ENCODE data around the gene MOB3A.
"Not testable (repeated sequence)": the region's sequence is repeated elsewhere in the genome, so short reads cannot be mapped to it uniquely, and the experiment has no call there.

MOB3A gene

DNA sequence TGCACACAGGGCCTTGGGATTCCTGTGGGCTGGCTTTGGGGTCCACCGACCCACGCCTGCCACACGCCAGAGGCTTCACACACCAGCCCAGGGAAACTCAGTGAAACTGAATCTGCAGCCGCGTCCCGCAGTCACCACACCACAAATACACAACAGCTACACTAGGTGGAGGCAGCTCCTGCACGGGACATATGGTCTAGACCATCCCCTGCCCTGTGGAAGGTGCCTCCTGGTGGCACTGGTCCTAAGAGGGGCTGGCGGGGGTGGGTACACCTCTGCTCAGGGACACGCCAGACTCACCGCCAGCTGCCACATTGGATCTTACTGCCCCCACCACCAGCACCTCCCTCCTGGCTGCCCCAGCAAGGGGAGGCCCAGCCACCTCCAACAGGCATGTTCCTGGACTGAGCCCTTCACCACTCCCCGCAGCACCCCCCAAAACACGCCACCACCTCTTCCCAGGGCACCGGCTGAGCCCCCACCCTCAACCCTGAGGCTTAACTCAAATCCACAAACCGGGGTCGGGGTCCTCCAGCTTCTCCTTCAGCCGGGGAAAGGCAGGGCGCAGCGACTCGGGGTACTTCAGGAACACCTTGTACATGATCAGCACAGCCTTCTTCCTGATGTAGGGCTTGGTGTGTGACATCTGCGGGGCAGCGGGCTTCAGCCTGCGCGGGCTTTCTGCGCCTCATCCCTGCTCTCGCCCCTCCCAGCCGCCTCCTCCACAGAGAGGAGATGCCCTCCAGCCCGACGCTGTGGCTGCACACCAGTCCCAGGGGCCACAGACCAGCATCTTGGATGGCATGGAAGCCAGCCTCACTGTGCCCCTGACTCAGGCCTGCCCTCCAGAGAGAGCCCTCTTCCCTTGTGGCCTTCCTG is 34.0 kb upstream of the MOB3A start:
- Mint-ChIP-seq H3K27ac (no peak overlapping the region), H3K4me3 (no peak overlapping the region), H3K27me3 (ENCODE audit: low read depth) (no peaks in the 10 kb centered on the region), H3K36me3 (ENCODE audit: low read depth) (peaks cover 7% of the 10 kb centered on the region), H3K9me3 (no peaks in the 10 kb centered on the region), H3K4me1 (ENCODE audit: low read depth) (no peaks in the 10 kb centered on the region)

DNA sequence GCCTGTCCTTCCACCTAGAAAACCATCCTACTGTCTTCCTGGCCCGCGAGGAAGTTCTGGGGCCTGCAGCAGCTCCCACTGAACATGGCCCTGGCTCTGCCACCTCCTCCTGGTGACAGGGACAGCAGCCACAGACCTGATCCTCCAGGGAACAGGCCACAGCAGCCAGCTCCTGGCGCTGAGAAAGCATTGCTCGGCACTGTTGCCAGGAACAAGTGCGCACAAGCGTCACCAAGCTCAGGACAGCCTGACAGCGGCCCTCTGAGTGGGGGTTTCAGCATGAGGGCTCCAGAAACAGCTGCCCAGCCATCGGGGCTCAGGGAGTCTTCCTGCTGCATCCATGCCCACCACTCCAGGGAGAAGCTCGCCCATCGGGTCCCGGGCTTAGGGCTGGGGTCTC is 33.4 kb upstream of the MOB3A start:
- Mint-ChIP-seq H3K27me3 (ENCODE audit: low read depth) (no peaks in the 10 kb centered on the region), H3K4me1 (ENCODE audit: low read depth) (no peaks in the 10 kb centered on the region), H3K27ac (no peak overlapping the region), H3K36me3 (ENCODE audit: low read depth) (peaks cover 7% of the 10 kb centered on the region), H3K4me3 (no peak overlapping the region), H3K9me3 (no peaks in the 10 kb centered on the region)

DNA sequence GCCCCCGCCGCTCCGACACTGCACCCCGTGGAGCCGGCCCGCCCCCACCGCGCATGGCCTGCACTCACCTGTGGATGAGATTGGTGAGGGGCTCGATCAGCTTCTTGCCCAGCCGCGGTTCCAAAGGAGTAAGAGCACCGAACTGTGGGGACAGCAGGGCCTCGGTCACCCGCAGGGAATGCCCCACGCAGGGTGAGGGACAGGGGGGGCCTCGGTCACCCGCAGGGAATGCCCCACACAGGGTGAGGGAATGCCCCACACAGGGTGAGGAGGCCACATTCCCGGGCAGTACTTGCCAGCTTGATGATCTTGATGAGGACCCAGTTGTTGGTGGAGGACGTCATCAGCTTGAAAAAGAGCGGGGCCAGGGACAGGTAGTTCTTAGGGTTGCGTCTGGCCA is 32.9 kb upstream of the MOB3A start:
- no peaks in the 10 kb centered on the region for H3K27me3 Mint-ChIP-seq (ENCODE audit: low read depth)
- peaks cover 7% of the 10 kb centered on the region for H3K36me3 Mint-ChIP-seq (ENCODE audit: low read depth)
- no peak overlapping the region for H3K4me3 Mint-ChIP-seq
- H3K9me3 Mint-ChIP-seq, result no peaks in the 10 kb centered on the region
- H3K27ac Mint-ChIP-seq, result no peak overlapping the region
- H3K4me1 Mint-ChIP-seq (ENCODE audit: low read depth), result no peaks in the 10 kb centered on the region

DNA sequence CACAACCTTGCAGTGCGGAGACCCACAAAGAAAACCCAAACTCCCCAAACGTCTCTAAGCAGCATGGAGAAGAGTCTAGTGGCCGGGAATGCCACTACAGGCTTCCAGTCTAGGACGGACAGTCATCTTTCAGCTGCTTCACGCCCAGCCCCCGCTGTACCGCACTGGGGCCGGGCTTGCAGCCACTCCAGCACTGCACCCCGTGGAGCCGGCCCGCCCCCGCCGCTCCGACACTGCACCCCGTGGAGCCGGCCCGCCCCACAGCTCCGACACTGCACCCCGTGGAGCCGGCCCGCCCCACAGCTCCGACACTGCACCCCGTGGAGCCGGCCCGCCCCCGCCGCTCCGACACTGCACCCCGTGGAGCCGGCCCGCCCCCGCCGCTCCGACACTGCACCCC is 32.1 kb upstream of the MOB3A start:
- not testable (repeated sequence) for H3K9me3 Mint-ChIP-seq; H3K36me3 Mint-ChIP-seq (ENCODE audit: low read depth); H3K4me1 Mint-ChIP-seq (ENCODE audit: low read depth); H3K27me3 Mint-ChIP-seq (ENCODE audit: low read depth); H3K4me3 Mint-ChIP-seq; H3K27ac Mint-ChIP-seq

DNA sequence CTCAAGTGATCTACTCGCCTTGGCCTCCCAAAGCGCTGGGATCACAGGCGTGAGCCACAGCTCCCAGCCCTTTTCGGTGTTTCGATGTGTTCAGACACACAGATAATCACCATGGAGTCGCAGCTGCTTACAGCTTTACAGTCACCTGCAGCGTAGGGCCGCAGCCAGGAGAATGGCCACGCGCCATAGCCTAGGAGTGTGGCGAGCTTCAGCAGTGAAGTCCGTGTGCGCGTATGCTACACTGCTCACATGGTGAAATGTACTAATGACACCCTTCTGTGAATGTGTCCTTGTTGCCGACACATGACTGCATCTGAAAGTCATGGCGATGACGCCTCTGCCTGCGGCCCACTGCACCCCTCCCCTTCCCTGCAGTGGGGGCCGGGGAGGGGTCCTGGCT is 31.6 kb upstream of the MOB3A start:
- Mint-ChIP-seq H3K4me1 (ENCODE audit: low read depth) (no peaks in the 10 kb centered on the region), H3K27ac (no peak overlapping the region), H3K4me3 (no peak overlapping the region), H3K27me3 (ENCODE audit: low read depth) (no peaks in the 10 kb centered on the region), H3K9me3 (no peaks in the 10 kb centered on the region), H3K36me3 (ENCODE audit: low read depth) (peaks cover 4% of the 10 kb centered on the region)

DNA sequence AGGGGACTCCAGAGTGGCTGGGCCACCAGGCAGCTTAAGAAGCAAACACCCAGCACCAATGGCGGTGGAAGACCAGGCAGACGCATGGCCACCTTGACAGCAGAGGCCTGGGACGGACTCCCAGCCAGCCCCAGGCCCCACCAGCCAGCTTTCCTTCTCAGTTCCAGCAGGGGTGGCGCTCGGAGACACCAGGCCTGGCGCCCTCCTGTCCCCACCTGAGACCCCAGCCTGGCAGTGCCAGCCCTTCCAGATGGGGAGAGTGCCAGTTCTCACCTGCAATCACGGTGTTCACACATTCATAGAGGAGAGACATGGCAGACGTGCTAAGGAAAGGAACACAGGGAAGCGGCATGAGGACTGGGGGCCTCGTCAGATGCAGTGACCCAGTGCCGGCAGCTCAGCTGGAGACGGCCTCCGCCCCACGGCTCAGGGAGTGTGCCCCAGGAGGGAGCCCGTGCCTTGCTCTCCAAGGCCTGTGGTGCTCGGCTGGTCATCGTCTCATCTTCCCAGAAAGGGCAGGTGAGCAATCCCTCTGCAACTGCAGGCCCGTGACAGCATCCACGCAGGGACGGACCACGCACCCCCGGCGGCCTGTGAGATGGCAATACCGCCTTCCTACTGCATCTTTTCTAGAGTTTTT is 30.9 kb upstream of the MOB3A start:
- H3K36me3 Mint-ChIP-seq (ENCODE audit: low read depth), result peaks cover 2% of the 10 kb centered on the region
- H3K4me1 Mint-ChIP-seq (ENCODE audit: low read depth), result no peaks in the 10 kb centered on the region
- H3K27ac Mint-ChIP-seq, result no peak overlapping the region
- no peaks in the 10 kb centered on the region for H3K9me3 Mint-ChIP-seq
- H3K27me3 Mint-ChIP-seq (ENCODE audit: low read depth), result no peaks in the 10 kb centered on the region
- H3K4me3 Mint-ChIP-seq, result no peak overlapping the region

DNA sequence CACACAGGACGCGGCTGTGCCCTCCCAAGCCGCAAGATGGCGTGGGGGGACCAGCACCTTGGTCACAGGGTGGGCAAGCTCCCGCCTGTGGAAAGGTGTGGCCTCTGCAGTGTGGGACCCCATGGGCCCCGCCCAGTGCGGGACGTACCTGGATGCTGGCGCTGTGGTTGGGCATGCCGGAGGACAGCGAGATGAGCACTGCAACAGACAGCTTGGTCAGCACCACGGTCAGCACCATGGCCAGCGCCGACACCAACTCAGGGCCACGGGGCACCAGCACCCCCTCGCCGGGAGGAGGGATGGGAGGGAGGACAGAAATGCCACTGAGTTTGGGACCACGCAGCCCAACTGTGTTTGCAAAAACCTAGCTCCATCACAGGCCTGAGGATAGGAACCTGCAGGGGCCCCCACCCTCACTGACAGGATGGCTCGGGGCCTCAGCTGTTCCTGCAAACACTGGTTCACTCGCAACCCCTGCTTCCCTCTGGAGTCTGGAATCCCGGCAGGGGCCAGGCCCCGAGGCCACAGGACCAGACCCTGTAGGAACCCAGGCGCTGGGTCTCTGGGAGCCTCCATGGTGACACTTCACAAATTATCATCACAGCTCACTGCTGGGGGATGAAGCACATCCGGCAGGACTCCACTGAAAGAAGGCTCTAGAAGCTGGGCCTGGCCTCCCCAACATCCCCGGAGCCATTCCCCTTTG is 27.7 kb upstream of the MOB3A start:
- H3K4me1 Mint-ChIP-seq (ENCODE audit: low read depth), result no peaks in the 10 kb centered on the region
- no peaks in the 10 kb centered on the region for H3K27me3 Mint-ChIP-seq (ENCODE audit: low read depth)
- no peak overlapping the region for H3K27ac Mint-ChIP-seq
- no peaks in the 10 kb centered on the region for H3K9me3 Mint-ChIP-seq
- peaks cover 13% of the 10 kb centered on the region for H3K36me3 Mint-ChIP-seq (ENCODE audit: low read depth)
- H3K4me3 Mint-ChIP-seq, result no peak overlapping the region

DNA sequence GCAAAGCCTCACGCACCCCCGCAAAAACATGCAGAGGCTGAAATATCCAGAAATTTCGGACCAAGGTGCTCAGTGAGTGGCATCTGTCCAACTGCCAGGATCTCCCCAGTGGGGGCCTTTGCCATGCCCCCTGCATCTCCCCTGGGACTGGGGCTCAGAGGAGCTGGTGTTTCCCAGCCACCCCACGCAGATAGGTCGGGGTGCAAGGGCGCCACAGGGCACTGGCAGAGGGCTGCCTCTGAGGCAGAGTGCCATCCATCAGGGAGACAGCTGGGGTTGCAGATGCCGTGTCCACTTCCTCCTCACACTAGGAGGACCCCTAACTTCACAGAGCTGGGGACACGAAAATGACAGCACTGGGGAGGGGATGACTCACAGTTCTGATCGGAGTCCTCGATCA is 26.9 kb upstream of the MOB3A start:
- Mint-ChIP-seq H3K27ac (no peak overlapping the region), H3K9me3 (no peaks in the 10 kb centered on the region), H3K4me1 (ENCODE audit: low read depth) (no peaks in the 10 kb centered on the region), H3K27me3 (ENCODE audit: low read depth) (no peaks in the 10 kb centered on the region), H3K4me3 (no peak overlapping the region), H3K36me3 (ENCODE audit: low read depth) (peaks cover 20% of the 10 kb centered on the region)

DNA sequence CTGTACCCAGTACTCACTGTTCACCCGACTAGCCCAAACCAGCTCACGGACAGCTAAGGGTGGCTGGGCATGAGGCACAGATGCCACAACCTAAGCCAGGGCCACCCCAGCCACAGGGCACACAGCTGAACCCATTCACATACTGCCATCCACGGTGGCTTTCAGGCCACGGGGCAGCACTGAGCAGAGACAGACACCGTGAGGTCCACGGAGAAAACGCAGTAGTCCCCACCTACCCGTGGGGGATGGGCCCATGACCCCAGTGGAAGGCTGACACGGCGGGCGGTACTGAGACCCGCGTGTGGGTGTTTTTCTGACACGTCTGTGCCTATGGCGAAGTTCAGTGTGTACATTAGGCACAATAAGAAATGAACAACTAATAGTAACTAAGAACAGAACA is 26.1 kb upstream of the MOB3A start:
- Mint-ChIP-seq H3K4me3 (no peak overlapping the region), H3K36me3 (ENCODE audit: low read depth) (peaks cover 23% of the 10 kb centered on the region), H3K27ac (no peak overlapping the region), H3K9me3 (no peaks in the 10 kb centered on the region), H3K4me1 (ENCODE audit: low read depth) (no peaks in the 10 kb centered on the region), H3K27me3 (ENCODE audit: low read depth) (no peaks in the 10 kb centered on the region)

DNA sequence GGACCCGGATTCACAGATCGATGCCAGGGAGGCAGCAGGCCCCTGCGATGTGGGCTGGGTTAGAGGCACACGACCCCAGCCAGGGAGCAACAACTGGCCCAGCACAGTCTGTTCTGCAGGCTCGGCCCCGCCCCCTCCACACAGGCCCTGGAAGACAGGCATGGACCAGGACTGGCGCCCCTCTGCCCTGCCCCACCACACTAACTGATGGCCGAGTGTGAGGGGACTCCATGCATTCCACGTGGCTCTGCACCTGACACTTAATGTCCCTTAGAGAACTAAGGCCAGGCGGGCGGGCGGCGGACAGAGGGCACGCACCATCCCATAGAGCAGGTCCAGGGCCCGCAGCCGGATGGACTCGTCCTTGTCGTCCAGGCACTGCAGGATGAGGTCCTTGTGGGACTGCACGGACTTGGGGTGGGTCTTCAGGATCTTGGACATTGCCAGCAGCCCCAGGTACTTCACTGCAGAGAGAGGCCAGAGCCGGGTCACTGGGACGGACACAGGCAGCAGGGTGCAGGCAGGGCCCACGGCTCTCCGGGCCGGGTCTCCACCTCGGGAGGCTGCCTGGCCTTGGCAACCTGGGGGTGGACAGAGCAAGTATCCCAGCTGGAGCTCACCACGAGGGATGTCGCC is 25.4 kb upstream of the MOB3A start:
- H3K4me1 Mint-ChIP-seq (ENCODE audit: low read depth), result no peaks in the 10 kb centered on the region
- H3K27ac Mint-ChIP-seq, result no peak overlapping the region
- no peaks in the 10 kb centered on the region for H3K27me3 Mint-ChIP-seq (ENCODE audit: low read depth)
- no peaks in the 10 kb centered on the region for H3K9me3 Mint-ChIP-seq
- H3K36me3 Mint-ChIP-seq (ENCODE audit: low read depth), result peaks cover 23% of the 10 kb centered on the region
- H3K4me3 Mint-ChIP-seq, result no peak overlapping the region

DNA sequence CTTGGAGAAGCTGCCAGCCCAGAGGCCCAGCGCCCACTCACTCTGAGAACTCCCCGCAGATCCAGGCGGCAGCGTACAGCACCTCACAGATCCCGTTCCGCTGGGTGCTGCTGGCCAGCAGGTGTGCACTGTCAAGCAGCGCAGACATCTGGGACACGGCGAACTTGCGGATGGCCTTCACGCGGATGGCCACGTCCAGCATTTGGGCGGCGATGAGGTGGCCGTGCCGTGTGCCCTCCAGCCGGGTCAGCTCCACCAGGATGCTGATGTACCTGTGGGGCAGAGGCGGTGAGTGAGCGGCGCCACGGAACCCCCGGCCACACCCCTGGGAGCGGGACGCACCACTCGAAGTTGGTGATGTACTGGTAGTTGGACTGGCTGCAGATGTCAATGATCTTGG is 24.7 kb upstream of the MOB3A start:
- H3K27ac Mint-ChIP-seq, result no peak overlapping the region
- H3K4me1 Mint-ChIP-seq (ENCODE audit: low read depth), result no peaks in the 10 kb centered on the region
- H3K9me3 Mint-ChIP-seq, result no peaks in the 10 kb centered on the region
- H3K27me3 Mint-ChIP-seq (ENCODE audit: low read depth), result no peaks in the 10 kb centered on the region
- peaks cover 23% of the 10 kb centered on the region for H3K36me3 Mint-ChIP-seq (ENCODE audit: low read depth)
- no peak overlapping the region for H3K4me3 Mint-ChIP-seq

DNA sequence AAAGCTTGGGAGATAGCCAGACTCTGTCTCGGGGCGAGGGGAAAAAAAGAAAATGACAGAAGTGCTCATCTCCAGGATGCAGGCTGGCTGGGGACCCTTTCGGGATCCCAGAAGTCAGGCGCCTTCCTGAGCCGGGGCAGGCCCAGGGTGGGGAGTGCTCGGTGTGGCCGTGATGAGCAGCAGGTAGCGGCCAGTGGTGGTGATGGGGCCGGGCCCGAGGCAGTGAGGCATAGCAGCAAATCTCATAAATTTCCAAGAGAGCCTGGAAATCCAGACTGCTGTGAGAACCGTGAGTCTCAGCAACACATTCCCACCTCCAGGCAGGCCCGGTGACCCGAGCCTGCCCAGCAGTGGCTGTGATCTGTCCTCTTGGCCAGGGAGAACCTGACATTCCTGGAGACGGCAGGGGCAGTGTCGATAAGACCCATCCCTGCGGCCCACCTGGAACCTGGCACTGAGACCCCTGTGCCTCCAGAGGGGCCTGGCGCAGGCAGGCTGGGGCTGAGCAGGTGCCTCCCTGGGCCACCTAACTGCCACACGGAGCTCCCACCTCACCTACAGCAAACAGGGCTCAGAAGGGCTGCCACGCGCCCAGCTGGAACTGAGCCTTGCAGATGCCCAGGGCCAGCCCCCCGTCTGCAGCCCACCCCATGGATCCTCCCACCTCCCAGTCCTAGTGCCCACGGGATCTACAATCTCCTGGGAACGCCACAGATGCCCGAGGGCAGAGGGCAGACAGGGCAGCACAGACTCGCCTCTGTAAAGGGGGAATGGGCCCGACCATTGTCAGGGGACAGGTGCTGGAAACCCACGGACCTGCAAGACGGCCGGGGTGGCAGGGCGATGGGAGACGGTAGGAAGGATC is 24.0 kb upstream of the MOB3A start:
- H3K4me3 Mint-ChIP-seq, result no peak overlapping the region
- no peaks in the 10 kb centered on the region for H3K4me1 Mint-ChIP-seq (ENCODE audit: low read depth)
- no peaks in the 10 kb centered on the region for H3K9me3 Mint-ChIP-seq
- peaks cover 25% of the 10 kb centered on the region for H3K36me3 Mint-ChIP-seq (ENCODE audit: low read depth)
- H3K27me3 Mint-ChIP-seq (ENCODE audit: low read depth), result no peaks in the 10 kb centered on the region
- no peak overlapping the region for H3K27ac Mint-ChIP-seq

DNA sequence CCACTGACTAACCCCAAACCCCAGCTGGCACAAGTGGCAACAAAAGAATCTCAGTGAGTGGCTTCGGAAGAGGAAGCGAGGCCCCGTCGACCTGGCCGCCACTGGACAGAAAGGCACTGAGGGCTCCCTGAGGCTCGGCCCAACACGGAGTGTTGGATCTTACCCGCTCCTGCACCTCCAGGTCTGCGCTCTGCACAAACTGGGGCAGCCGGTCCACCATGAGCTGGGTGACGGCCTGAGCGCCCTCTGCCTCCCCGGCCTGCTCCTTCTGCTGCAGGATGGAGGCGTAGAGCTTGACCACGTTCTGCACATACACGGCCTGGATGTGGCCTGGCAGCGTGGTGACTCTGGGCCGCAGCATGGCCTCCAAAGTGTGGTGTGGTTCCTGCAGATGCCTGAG is 22.3 kb upstream of the MOB3A start:
- no peak overlapping the region for H3K27ac Mint-ChIP-seq
- H3K9me3 Mint-ChIP-seq, result no peaks in the 10 kb centered on the region
- H3K36me3 Mint-ChIP-seq (ENCODE audit: low read depth), result peaks cover 32% of the 10 kb centered on the region

More for the DNA sequence above, 22.3 kb upstream of the MOB3A start:
- no peak overlapping the region for H3K4me3 Mint-ChIP-seq
- H3K4me1 Mint-ChIP-seq (ENCODE audit: low read depth), result no peaks in the 10 kb centered on the region
- no peaks in the 10 kb centered on the region for H3K27me3 Mint-ChIP-seq (ENCODE audit: low read depth)

Measured in T-helper 1 cell treated with Interleukin-12 subunit alpha and Interleukin-12 subunit beta and Interleukin-4 antibody, amounts not matched to agents 30 μg/mL and 1 μg/mL, for 36 hours (primary cell).